ENCODE results near the gene GALNT2. TPM values are rescaled to one million over a fixed set of nuclear protein-coding genes. Genes with fewer than 3 reads are reported as not detected.

The GALNT2 gene
- total and polyA plus RNA-seq, 10 of the 15 experiments (the other 5 are each of a cell fraction or from before 2014, with no cell fraction given) = 0.52 to 27.7 (median 16.3) TPM

DNA sequence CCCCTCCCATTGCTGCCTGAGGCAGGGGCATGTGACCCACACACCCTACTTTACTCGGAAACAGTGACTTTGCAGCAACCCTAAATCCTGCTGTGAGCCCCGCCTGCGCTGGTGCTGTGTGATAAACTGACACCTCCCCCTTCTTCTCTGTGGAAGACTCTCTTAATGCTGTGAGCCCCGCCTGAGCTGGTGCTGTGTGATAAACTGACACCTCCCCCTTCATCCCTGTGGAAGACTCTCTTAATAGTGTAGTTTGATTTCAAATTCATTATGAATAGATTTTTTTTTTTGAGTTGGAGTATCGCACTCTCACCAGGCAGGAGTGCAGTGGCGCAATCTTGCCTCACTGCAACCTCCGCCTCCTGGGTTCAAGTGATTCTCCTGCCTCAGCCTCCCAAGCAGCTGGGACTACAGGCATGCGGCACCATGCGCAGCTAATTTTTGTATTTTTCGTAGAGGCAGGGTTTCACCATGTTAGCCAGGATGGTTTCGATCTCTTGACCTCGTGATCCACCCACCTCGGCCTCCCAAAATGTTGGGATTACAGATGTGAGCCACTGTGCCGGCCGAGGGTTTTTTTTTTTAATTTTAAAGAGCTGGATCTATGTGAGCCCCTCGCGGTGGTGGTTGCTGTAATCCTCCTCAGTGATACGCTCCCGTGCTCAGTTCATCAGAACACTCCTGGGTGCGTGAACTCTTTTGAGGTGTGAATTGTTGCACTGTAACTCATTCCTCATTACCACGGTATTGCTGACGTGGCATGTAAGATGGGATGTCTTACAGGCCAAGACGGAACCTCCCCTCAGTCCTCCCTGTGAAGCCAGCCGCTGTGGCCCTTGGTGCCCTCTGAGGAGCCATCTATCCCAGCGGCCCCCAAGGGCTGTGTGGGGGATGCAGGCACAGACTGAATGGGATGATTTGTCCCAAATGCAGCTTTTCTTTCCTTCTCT is 60.3 kb downstream of the GALNT2 start:
- ChIA-PET RAD21 (ENCODE audit: unreplicated experiment) (interaction anchor here (0.8 kb wide), 1 partner anchor 17 kb away, joined by 3 read pairs; no protein-coding TSS in a partner anchor), CTCF (interaction anchor here (3.1 kb wide), 1 partner anchor 40 kb away, joined by 10 read pairs; no protein-coding TSS in a partner anchor), SMC1A (ENCODE audit: uncharacterized antibody, unreplicated experiment) (interaction anchor here (1.3 kb wide), 1 partner anchor 17 kb away, joined by 5 read pairs; no protein-coding TSS in a partner anchor), POLR2A (interaction anchor here (1.1 kb wide), 1 partner anchor 19 kb away, joined by 3 read pairs; no protein-coding TSS in a partner anchor)
- peak; percentile 59 for TF ChIP-seq RAD51 (IDR thresholded peaks at IDR 0.05)
- TF ChIP-seq CREM (IDR thresholded peaks at IDR 0.05; ENCODE audit: low read depth) = no peak
- no peak for TF ChIP-seq ZNF274 (IDR thresholded peaks at IDR 0.05; ENCODE audit: insufficient read depth, insufficient read length)
- TF ChIP-seq, protein P1, sequence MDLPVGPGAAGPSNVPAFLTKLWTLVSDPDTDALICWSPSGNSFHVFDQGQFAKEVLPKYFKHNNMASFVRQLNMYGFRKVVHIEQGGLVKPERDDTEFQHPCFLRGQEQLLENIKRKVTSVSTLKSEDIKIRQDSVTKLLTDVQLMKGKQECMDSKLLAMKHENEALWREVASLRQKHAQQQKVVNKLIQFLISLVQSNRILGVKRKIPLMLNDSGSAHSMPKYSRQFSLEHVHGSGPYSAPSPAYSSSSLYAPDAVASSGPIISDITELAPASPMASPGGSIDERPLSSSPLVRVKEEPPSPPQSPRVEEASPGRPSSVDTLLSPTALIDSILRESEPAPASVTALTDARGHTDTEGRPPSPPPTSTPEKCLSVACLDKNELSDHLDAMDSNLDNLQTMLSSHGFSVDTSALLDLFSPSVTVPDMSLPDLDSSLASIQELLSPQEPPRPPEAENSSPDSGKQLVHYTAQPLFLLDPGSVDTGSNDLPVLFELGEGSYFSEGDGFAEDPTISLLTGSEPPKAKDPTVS (IDR thresholded peaks at IDR 0.05; ENCODE audit: low read depth, low read length) = no peak
- TF ChIP-seq MYB (IDR thresholded peaks at IDR 0.05; ENCODE audit: borderline replicate concordance, low read depth, low read length) = no peak
- Histone ChIP-seq H3K79me2 (ENCODE audit: control insufficient read depth, insufficient read depth, low read length) (peaks cover 25% of the 10 kb centered on the region), H2AFZ (ENCODE audit: control insufficient read depth, low read depth, low read length) (no peak overlapping the region), H4K20me1 (ENCODE audit: control insufficient read depth, insufficient read depth) (no peaks in the 10 kb centered on the region; the same call in 1 of the 2 replicates), H3K27me3 (replicated peaks in 1 of 2; ENCODE audit: control insufficient read depth in 2 of 2, insufficient read depth in 2 of 2, low read length in 1 of 2) (no peaks in the 10 kb centered on the region), H3K9ac (ENCODE audit: control insufficient read depth, insufficient read depth, low read length) (no peak overlapping the region), H3K4me3 (no peak overlapping the region), H3K27ac (ENCODE audit: control insufficient read depth, insufficient read depth) (no peak overlapping the region), H3K36me3 (ENCODE audit: control insufficient read depth in 2 of 2, insufficient read depth in 2 of 2, low read length in 1 of 2) (no peaks in the 10 kb centered on the region; a peak in 1 of 4 replicates), H3K4me1 (ENCODE audit: control insufficient read depth, insufficient read depth, low read length) (peaks cover 40% of the 10 kb centered on the region), H3K9me3 (replicated peaks; ENCODE audit: control insufficient read depth, insufficient read depth, low read length) (no peaks in the 10 kb centered on the region), H3K4me2 (ENCODE audit: control insufficient read depth, insufficient read depth) (no peak overlapping the region)
- WGBS (ENCODE audit: insufficient coverage, insufficient replicate concordance, low lambda C conversion rate, missing lambda C conversion rate) = 93% methylated on average over 25 of the region's 25 CpGs
- no peak for ATAC-seq
- no peak for DNase-seq (ENCODE audit: low read depth, low spot score)
- in situ Hi-C loops (cut with MboI) = no loop called here
- no TSS peak for BruUV-seq (replicated peaks)
- intact Hi-C loops (cut with micrococcal nuclease; ENCODE audit: unreplicated experiment) = no loop called here
- no peak for FAIRE-seq
